ENCODE results near the gene CYP2W1.

Gene CYP2W1

GRCh38 chr7:1018334-1018695, 35.3 kb downstream of the CYP2W1 start:
- DNase-seq, result no peak

GRCh38 chr7:1019255-1019785, 36.3 kb downstream of the CYP2W1 start:
- no peak for DNase-seq

- DNase-seq, result no peak
Measured at GRCh38 chr7:1019789-1020610, 37.0 kb downstream of the CYP2W1 start.

GRCh38 chr7:1020849-1021251, 37.9 kb downstream of the CYP2W1 start:
- DNase-seq, result no peak

- DNase-seq, result no peak
Measured at GRCh38 chr7:1021366-1021765, 38.4 kb downstream of the CYP2W1 start.

- DNase-seq, result no peak
Measured at GRCh38 chr7:1021931-1022330, 39.0 kb downstream of the CYP2W1 start.

- DNase-seq, result no peak
Measured at GRCh38 chr7:1022356-1022755, 39.4 kb downstream of the CYP2W1 start.

- DNase-seq, result no peak
Measured at GRCh38 chr7:1022801-1023465, 40.0 kb downstream of the CYP2W1 start.

- peak; percentile 97 for DNase-seq
Measured at GRCh38 chr7:1024331-1024841, 41.4 kb downstream of the CYP2W1 start.

GRCh38 chr7:1024876-1025742, 42.1 kb downstream of the CYP2W1 start:
- DNase-seq, result no peak

GRCh38 chr7:1025743-1026581, 43.0 kb downstream of the CYP2W1 start:
- DNase-seq, result no peak

GRCh38 chr7:1026721-1027161, 43.8 kb downstream of the CYP2W1 start:
- no peak for DNase-seq

GRCh38 chr7:1027242-1028043, 44.5 kb downstream of the CYP2W1 start:
- no peak for DNase-seq

GRCh38 chr7:1028044-1028770, 45.2 kb downstream of the CYP2W1 start:
- DNase-seq, result peak; percentile 62

- peak; percentile 75 for DNase-seq
Measured at GRCh38 chr7:1028775-1029636, 46.0 kb downstream of the CYP2W1 start.

GRCh38 chr7:1029637-1030443, 46.9 kb downstream of the CYP2W1 start:
- no peak for DNase-seq

- DNase-seq, result no peak
Measured at GRCh38 chr7:1030444-1031070, 47.6 kb downstream of the CYP2W1 start.
